UCSD-AML1 (cell line): ENCODE data around the gene KANSL1.

Experiments
- DNase-seq: peaks from one replicate; lab custom pipeline; 2025; ENCODE audit not compliant: unreplicated experiment; lab: John Stamatoyannopoulos, UW

The KANSL1 gene

DNA sequence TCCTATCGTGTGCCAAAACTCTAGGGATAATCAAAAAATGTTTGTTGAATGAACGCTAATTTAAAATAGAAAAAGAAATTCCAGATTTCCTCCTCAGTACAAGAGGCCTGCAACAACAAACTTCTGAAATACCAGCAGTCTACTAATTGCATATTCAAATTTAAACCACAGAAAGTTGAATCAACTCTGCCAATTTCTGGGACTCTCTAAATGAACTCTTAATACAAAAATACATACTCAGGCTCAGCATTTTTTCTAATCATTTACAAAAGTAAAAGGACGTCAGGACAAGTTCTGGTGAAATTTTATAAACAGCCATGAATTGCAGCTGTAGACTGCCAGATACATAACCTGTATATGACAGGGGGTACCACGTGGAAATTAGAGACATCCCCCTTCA, 49.0 kb downstream of the KANSL1 start:
- DNase-seq = no peak

DNA sequence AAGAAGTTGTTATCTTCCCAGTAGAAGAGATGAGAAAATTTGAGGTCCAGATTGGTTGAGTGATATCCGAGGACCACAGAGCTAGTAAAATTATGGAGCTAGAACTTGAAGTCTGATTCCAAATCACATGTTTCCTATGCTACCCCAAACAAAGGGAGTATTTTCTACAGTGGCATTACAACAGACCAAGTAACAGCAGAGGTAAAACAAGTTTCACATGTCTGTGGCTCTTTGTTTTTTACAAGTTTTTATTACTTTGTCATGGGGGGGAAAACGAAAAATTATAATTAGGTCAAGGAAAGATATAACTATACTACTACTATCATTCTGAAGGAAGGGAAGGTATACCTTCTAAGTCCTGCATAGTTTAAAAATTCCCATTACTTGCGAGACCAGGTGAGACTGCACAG, 49.4 kb downstream of the KANSL1 start:
- no peak for DNase-seq

DNA sequence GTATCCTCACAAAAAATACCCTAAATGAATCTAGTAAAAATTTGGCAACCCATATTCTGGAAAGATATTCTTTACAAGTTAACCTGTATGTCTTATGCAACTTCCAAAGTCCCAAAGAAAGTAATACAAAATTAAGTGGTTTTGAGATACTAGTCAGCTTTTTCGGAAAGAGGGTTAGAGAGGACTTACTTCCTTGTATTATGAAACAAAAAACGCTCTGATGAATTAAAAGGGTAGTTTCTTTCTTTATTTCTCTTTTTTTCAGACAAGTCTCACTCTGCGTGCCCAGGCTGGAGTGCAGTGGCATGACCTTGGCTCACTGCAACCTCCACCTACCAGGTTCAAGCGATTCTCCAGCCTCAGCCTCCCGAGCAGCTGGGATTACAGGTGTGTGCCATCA, 51.6 kb downstream of the KANSL1 start:
- DNase-seq = no peak

DNA sequence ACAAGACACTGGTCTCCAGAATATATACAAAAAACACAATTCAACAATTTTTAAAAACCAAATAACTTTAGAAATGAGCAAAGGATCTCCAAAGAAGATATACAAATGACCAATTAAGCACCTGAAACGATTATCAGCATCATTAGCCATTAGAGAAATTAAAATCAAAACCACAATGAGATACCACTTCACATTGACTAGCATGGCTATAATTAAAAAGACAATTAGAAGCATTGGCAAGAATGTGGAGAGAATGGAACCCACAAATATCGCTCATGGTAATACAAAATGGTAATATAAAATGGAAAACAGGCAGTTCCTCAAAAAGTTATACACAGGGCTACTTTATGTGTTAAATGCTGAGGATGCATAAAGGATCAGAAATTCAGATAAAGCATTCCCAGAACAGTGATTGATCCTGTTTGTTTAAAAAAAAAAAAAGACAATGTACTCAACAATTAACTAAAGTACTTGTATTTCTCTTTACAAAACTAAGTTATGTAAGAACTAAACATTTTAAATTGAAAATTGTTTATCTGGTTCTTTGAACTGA, 52.5 kb downstream of the KANSL1 start:
- DNase-seq = no peak

DNA sequence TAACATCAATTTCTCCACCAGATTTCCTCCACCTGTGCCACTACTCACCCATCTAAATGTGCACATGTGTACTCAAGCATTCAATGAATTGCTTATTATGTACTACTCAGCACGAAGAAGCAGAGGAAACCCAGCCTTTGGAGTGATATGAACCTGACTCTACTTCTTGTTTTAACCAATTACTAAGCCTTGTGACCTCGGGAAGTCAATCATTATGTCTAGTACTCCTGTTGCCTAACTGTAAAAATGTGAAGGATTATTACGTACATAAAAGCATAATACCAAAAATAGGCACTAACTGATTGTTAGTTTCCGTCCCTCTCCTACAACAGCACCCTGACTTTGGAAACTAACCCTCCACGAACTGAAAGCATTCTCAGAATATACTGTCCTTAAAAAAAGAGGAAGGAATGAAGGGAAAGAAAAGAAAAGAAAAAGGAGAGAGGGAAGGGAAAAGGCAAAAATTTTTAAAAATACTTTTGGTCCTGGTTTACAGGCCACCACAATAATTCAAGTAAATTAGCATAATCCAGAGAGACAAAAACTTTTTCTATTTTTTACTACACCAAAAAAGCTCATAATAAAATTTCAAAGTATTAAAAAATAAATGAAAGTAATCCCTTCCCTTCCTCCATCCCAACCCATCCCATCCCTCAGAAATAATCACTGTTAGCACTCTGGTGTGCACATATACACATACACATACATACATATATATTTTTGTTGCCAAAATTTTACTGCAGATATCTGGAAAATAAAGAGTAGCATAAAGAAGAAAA, 53.6 kb downstream of the KANSL1 start:
- DNase-seq = no peak

DNA sequence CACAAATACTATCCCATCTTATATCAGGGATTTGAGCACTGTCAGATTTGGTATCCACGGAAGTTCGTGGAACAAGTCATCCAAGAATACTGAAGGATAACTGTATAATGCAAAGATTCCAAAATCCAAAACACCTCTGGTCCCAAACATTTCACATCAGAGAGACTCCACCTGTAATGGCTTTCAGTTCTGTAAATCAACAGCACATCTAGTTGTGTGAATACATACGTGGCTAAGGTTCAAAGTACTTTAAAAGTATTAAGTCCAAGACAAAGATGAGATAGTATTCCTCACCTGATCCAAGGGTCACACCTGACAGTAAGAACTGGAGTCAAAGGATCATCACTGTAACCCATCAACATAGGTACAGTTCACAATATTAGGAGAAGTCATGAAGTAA, 54.8 kb downstream of the KANSL1 start:
- DNase-seq = no peak

DNA sequence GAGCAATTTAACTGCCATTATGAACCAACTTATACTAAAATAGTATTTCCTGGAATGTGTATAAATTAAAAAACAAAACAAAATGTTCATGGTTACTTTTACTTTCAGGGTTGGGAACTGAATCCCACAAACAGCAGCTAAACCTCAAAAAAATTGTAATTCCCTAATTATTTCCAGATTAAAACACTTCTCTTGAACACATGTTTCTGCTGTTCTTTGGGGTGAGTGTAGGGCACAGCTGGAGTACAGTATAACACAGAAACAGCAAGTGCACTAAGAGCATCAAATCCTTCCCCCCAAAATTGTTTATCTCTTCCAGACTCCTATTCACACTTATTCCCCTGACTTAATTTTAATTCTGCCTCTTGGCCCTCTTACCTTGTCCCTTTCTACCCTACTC, 56.4 kb downstream of the KANSL1 start:
- no peak for DNase-seq

DNA sequence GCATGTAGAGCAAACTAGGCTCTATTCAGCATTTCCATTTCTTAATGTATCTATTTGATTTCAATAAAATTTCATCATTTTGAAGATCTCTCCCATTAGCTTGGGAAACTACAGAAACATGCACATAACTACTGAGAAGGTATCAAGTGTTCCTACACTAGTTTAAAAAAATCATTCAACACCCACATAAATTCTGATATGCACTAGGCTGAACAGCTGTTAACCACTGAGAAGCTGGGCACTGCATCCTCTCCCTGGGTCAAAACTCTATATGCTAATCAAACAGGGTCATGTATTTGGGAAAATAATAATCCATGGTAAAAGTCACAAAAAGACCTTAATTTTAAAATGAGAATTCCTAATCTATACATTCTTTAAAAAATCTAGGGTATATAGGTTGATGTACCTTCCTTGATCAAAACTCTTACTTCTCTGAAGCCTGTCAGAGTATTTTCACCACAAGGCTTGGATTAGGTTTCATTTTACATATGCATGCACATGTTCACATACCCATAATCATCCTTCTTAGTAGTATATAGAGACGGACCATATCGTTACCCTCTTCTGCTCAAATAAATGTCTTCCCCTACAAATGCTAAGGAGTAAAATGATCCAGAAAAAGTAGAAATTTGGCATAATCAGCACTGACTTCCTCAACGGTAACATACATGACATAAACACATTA, 57.2 kb downstream of the KANSL1 start:
- DNase-seq = no peak

DNA sequence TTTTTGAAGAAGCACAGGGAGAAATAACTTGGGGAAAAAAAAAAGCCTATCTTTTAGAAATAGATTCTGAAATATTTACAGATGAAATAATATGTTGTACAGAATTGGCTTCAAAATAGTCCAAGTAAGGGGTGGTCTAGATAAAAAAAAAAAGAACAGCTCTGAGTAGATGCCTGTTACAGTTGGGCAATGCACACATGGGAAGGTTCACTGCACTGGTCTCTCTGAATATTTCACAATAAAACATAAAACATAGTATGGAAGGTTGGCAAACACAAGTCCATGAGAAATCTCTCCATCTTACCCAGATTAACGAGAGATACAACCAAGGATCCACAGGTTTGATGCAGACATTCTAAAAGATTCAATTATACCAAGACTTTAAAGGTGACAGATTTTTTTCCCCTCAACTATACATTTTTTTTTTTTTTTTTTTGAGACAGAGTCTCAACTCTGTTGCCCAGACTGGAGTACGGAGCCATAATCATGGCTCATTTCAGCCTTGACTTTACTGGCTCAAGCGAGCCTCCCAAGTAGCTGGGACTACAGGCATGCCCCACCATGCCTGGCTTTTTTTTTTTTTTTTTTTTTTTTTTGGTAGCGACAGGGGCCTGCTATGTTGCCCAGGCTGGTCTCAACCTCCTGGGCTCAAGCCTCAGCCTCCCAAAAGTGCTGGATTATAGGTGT, 58.0 kb downstream of the KANSL1 start:
- no peak for DNase-seq

DNA sequence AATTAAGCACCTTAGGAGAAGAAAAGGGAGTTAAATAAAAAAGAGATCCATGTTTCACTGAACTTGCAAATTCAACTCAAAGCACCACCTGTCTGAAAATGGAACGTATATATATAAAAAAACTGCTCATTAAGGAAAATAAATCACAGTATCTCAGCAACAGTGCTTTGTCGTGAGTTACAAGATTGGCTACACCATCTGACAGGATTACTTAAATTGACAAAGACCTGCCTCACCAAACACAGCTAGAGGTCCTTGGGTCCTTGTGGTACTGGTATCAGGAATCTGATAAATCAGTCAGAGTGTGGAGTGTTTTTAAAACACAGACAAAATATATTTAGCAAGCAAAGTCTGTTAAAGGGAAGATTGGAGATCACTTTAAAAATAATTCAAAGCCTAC, 63.9 kb downstream of the KANSL1 start:
- no peak for DNase-seq

DNA sequence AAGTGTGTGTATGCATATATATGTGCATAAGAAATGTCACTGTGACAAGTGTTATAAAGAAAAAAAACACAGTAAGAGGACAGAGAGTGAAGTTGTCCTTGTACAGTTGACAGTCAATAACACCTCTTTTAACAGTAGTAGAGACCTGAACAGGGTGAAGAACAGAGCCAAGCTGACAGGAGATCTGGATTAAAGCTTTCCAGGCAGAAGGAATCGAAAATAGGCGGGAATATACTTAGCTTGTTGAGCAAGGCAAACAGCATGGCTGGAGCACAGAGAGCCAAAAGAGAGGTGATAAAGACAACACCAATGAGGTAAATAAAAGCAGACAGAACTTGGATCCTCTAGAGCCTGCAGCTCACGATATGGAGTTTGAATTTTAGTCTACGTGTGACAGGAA, 64.8 kb downstream of the KANSL1 start:
- no peak for DNase-seq

DNA sequence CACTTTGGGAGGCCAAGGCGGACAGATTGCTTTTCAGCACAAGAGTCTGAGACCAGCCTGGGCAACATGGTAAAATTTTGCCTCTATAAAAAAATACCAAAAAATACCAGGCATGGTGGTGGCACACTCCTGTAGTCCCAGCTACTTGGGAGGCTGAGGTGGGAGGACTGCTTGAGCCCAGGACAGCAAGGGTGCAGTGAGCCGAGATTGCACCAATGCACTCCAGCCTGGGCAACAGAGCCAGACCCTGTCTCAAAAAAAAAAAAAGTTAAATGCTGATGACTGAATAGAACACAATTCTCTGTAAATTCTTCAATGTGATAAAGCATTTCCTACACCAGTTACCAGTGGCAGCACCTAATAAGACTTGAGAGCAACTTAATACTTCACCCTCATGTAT, 65.7 kb downstream of the KANSL1 start:
- DNase-seq = no peak

DNA sequence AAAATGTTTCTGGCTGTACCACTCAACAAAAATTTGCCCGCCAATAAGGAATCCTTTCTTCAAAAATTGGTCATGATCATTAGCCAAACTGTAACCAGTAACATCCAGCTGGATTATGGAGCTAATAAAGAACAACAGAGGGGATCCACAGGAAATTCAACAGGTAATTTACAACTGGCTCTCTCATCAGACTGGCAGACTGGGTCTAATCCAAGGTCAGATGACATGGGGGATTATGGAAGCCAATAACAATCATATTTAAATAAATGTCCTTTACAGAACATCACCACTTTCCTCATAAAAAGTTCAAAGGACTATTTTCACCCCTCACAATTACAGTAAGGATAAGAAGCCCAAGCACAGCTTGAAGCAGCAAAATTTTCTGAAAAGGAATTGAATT, 66.4 kb downstream of the KANSL1 start:
- no peak for DNase-seq

DNA sequence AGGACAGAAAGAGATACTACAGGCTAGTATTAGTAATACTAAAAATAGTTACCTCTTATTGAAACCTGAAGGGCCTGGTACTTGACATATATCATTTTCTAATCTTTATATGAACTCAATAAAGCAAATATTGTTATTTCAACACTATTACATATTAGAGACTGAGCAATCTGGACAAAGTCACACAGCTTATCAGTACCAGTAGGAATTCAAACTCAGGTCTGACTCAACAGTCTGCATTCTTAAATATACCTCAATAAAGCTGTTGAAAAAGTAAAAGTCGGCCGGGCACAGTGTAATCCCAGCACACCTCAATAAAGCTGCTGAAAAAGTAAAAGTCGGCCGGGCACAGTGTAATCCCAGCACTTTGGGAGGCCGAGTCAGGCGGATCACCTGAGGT, 67.4 kb downstream of the KANSL1 start:
- no peak for DNase-seq

DNA sequence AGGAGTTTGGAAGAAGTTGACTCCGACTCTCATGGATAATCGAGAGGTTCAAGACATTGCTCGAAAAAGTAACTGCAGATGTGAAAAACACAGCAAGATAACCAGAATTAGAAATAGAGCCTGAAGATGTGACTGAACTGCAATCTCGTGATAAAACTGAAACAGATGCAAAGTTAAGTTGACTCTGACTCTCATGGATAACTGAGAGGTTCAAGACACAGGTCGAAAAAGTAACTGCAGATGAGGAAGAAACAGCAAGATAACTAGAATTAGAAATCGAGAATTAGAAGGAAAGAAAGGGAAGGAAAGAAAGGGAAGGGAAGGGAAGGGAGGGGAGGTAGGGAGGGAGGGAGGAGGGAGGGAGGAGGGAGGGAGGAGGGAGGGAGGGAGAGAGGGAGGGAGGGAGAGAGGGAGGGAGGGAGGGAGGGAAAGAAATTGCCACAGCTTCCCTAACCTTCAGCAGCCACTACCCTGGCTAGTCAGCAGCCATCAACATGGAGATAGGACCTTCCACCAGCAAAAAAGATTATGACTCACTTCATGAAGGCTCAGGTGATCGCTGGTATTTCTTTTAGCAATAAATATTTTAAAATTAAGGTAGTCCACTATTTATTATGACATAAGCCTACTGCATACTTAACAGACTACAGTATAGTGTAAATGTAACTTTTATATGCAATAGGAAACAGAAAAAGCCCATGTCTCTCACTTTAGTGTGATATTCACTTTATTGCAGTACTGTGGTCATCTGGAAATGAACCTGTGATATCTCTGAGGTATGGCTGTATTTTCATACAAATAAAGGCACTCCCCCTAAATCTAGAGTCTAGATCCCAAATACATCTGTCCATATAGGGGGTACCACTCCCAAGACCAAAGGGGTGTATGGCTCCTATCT, 68.3 kb downstream of the KANSL1 start:
- DNase-seq = no peak

DNA sequence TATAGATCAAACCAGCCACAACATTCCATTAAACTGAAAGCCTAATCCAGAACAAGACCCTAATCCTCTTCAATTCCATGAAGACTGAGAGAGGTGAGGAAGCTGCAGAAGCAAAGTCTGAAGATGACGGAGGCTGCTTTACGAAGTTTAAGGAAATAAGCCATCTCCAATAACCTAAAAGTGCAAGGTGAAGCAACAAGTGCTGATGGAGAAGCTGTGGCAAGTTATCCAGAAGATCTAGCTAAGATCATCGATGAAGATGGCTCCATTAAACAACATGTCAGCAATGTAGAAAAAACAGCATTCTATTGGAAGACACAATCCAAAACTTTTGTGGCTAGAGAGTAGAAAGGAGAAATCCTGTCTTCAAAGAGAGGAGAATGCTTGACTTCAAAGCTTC, 69.6 kb downstream of the KANSL1 start:
- no peak for DNase-seq

DNA sequence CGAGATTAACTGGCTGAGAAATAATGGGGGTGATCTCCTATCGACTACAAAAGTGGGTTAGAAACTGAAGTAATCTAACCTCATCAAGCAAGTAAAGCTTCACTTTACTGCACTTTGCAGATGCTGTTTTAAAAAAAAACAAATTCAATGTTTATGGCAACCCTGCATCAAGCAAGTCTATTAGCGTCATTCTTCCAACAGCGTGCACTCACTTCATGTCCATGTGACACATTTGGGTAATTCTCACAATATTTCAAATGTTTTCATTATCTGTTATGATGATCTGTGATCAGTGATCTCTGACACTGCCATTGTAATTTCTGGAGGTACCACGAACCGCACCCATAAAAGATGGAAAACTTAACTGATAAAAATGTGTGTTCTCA, 70.8 kb downstream of the KANSL1 start:
- DNase-seq = no peak

DNA sequence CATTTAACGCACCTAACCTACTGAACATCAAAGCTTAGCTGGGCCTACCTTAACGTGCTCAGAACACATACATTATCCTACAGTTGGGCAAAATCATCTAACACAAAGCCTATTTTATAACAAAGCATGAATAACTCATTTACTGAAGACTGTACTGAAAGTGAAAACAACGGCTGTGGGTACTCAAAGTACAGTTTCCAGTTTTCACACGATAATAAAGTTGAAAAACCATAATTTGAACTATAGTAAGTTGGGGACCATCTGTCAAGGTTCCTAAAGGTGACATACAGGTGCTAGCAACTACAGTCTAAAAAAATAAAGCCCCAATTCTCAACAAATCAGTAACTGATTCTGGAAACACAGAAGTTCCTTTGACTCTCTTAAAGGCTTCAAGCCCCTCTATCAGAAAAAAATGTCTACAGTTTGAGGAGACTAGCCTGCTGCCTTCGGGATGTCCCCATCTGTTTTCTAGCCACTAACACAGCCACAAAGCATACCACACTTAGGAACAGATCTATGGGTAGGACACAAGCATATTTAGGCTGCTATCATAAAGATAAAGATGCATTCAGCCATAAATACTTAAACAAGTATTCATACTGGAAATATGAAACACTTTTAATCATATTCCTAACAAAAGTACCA, 71.3 kb downstream of the KANSL1 start:
- DNase-seq = no peak

DNA sequence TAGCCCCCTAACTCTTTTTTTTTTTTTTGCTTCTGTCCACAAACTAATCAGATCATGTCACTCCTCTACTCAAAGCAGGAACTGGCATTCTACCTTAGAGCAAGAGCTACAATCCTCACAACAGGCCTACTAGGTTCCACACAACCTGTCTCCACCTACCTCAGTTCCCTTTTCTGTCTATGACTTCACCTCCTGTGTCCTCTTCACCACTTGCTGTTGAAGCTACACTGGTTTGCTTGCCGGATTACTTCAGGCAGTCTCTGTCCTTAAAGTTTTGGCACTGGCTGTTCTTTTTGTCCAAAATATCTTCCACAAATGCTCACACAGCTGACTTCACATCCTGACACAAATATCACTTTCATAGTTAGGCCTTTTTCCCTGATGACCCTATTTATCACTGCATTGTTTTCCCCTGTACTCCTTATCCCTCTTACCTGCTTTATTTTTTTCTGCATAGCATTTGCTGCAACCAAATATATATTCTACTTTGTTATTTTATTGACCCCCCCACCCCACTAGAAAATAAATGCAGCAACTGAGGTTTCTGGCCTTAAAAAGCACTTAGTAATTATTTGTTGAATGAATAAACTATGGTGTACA, 72.0 kb downstream of the KANSL1 start:
- DNase-seq = no peak

DNA sequence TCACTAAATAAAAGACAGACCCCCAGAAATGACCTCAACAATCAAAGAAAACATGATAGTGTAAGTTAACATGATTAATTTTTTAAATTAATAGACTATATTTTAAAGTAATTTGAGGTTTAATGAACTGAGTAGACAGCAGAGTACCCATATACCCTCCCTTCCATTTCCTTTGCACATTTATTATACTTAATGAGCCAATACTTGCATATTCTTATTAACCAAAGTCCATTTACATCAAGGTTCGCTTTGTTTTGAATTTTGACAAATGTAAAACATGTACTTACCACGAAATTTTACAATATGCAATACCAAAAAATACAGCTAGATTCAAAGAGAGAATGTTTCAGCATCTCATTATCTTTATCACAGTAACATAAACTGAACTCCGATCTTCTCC, 72.7 kb downstream of the KANSL1 start:
- DNase-seq = no peak
